GM12878 (cell line): ENCODE measurements around the gene OR2W3. TPM values are rescaled to one million over a fixed set of nuclear protein-coding genes. Genes with fewer than 3 reads are reported as not detected.

Source experiments
- ATAC-seq: fragments of 200-7000 bp; cut with Tn5 transposase; 3 replicates; pipeline ENCODE4 v1.9.1; 2020; ENCODE audit warnings: mild to moderate bottlenecking, moderate library complexity
- BruUV-seq: library from RNA; stranded (reverse); fragments of 400-500 nt; replicated peaks from 2 replicates; lab custom pipeline; 2021; lab: Mats Ljungman, UMichigan
- CTCF ChIA-PET: fragments of 300-600 bp; sonication (Branson Sonifier 250); formaldehyde crosslinking; extraction: SDS; loops from one replicate; lab custom pipeline; 2021; ENCODE audit warnings: inconsistent platforms; lab: Yijun Ruan, JAX
- POLR2A ChIA-PET: fragments of 350-600 bp; formaldehyde crosslinking; extraction: SDS; loops from one replicate; lab custom pipeline; 2021; ENCODE audit warnings: inconsistent platforms; lab: Charles Lee
- RAD21 ChIA-PET: fragments of 300-600 bp; sonication (Branson Sonifier 250); formaldehyde crosslinking; loops from one replicate; lab custom pipeline; 2023; ENCODE audit warnings: antibody characterized with exemption; ENCODE audit not compliant: unreplicated experiment; lab: Charles Lee
- SMC1A ChIA-PET: fragments of 300-600 bp; sonication (Branson Sonifier 250); formaldehyde crosslinking; loops from one replicate; lab custom pipeline; 2023; ENCODE audit not compliant: unreplicated experiment, uncharacterized antibody; lab: Charles Lee
- DNase-seq: peaks from one replicate; pipeline ENCODE4 v3.0.0-alpha.2; 2011; ENCODE audit warnings: low read depth, low spot score
- FAIRE-seq: peaks from 3 replicates; lab custom pipeline; 2011; peaks lifted over from hg19 to GRCh38; lab: Jason Lieb, UNC
- H2AFZ ChIP-seq: 2 replicates; pipeline ENCODE4 v1.6.0; 2011; ENCODE audit warnings: low read depth, low read length, control low read depth; ENCODE audit not compliant: control insufficient read depth
- H3K27ac ChIP-seq: 2 replicates; pipeline ENCODE4 v1.5.1; 2011; ENCODE audit warnings: control low read depth; ENCODE audit not compliant: control insufficient read depth, insufficient read depth
- H3K27me3 ChIP-seq, 2 experiments: replicated peaks in 1 of 2; 2 replicates each; pipeline versions ENCODE4 v1.6.0 to v1.6.1; 2011; ENCODE audit warnings: low read length in 1 of 2; ENCODE audit not compliant: control insufficient read depth in 2 of 2, insufficient read depth in 2 of 2
- H3K36me3 ChIP-seq, 2 experiments: 2 replicates each; pipeline ENCODE4 v1.5.1; 2011; ENCODE audit warnings: low read length in 1 of 2; ENCODE audit not compliant: control insufficient read depth in 2 of 2, insufficient read depth in 2 of 2
- H3K4me1 ChIP-seq: 2 replicates; pipeline ENCODE4 v1.6.1; 2011; ENCODE audit warnings: mild to moderate bottlenecking, low read length, moderate library complexity, mixed read lengths; ENCODE audit not compliant: control insufficient read depth, insufficient read depth
- H3K4me2 ChIP-seq: 2 replicates; pipeline ENCODE4 v1.6.0; 2011; ENCODE audit warnings: control low read depth; ENCODE audit not compliant: control insufficient read depth, insufficient read depth
- H3K4me3 ChIP-seq: fragments of 200-600 bp; sonication (generic); 2 replicates; pipeline ENCODE4 v1.5.1; 2016
- H3K79me2 ChIP-seq: 2 replicates; pipeline ENCODE4 v1.6.0; 2011; ENCODE audit warnings: low read length; ENCODE audit not compliant: control insufficient read depth, insufficient read depth
- H3K9ac ChIP-seq: 2 replicates; pipeline ENCODE4 v1.8.0; 2011; ENCODE audit warnings: low read length, control low read depth, mixed read lengths; ENCODE audit not compliant: control insufficient read depth, insufficient read depth
- H3K9me3 ChIP-seq: replicated peaks from 3 replicates; pipeline ENCODE4 v1.5.1; 2011; ENCODE audit warnings: mild to moderate bottlenecking, low read length; ENCODE audit not compliant: control insufficient read depth, insufficient read depth
- H4K20me1 ChIP-seq: 2 replicates; pipeline ENCODE4 v1.6.0; 2011; ENCODE audit not compliant: control insufficient read depth, insufficient read depth
- E2F4 ChIP-seq: IDR thresholded peaks from 2 replicates; pipeline ENCODE4 v1.6.1; 2012; ENCODE audit warnings: low read depth, low read length, improper control_type of control experiment
- IKZF2 ChIP-seq, 2 experiments: fragments of 450-650 bp; IDR thresholded peaks; 2 replicates each; pipeline ENCODE4 v1.6.1; 2017; ENCODE audit warnings: mild to moderate bottlenecking in 2 of 2, moderate library complexity in 2 of 2
- KLF5 ChIP-seq: fragments of 450-650 bp; IDR thresholded peaks from 2 replicates; pipeline ENCODE4 v1.6.1; 2014; ENCODE audit warnings: mild to moderate bottlenecking; ENCODE audit not compliant: partially characterized antibody
- POLR2AphosphoS5 ChIP-seq: IDR thresholded peaks from 2 replicates; pipeline ENCODE4 v1.6.1; 2011; ENCODE audit warnings: mild to moderate bottlenecking, low read length, inconsistent platforms
- SP1 ChIP-seq: IDR thresholded peaks from one replicate; pipeline ENCODE4 v1.6.1; 2011; ENCODE audit warnings: low read depth, low read length
- USF2 ChIP-seq: IDR thresholded peaks from 2 replicates; pipeline ENCODE4 v1.6.1; 2011; ENCODE audit warnings: low read depth, low read length, improper control_type of control experiment, borderline replicate concordance
- ZNF217 ChIP-seq: fragments of 450-650 bp; IDR thresholded peaks from 2 replicates; pipeline ENCODE4 v1.6.1; 2017; ENCODE audit warnings: antibody characterized with exemption, mild to moderate bottlenecking
- ZNF384 ChIP-seq: IDR thresholded peaks from 2 replicates; pipeline ENCODE4 v1.6.1; 2012; ENCODE audit warnings: low read depth, mild to moderate bottlenecking, low read length, improper control_type of control experiment, borderline replicate concordance
- ZNF622 ChIP-seq: fragments of 450-650 bp; IDR thresholded peaks from 2 replicates; pipeline ENCODE4 v1.6.1; 2017; ENCODE audit warnings: mild to moderate bottlenecking, inconsistent platforms
- WGBS: methylation state at CpG from one replicate; pipeline ENCODE4 v1.1.6; 2016; ENCODE audit warnings: low lambda C conversion rate; ENCODE audit not compliant: insufficient replicate concordance, insufficient coverage; ENCODE audit errors: missing lambda C conversion rate; 5-methylcytosine and 5-hydroxymethylcytosine counted together
- in situ Hi-C: fragments of 300-500 bp; cut with MboI; formaldehyde crosslinking; loops from 9 replicates; pipeline ENCODE4 v1.14.3; 2018; ENCODE audit warnings: mixed read lengths
- intact Hi-C: fragments of 100-400 bp; cut with micrococcal nuclease; formaldehyde crosslinking; loops from one replicate; pipeline ENCODE4 v1.14.2; 2022; ENCODE audit not compliant: unreplicated experiment
- polyA plus RNA-seq, 11 experiments: library from polyadenylated mRNA; depleted of rRNA in 4 of 11; unstranded in 6 of 11; stranded (reverse) in 5 of 11; fragments of >200 nt; fragmentation: Nextera tagmentation in 4 of 11; fragmentation: Illumina TruSeq in 1 of 11; extraction: Ambion mirVana in 4 of 11; extraction: Trizol in 1 of 11; gene quantifications; 1 replicate in 1 of 11; 2 replicates in 10 of 11; pipeline versions ENCODE4 v1.2.1 to v1.2.3, GENCODE V29; 2011 to 2016; ENCODE audit warnings: inconsistent platforms in 2 of 11, missing spikeins in 2 of 11, low read depth in 1 of 11
- total RNA-seq, 4 experiments: library from RNA; depleted of rRNA in 3 of 4; stranded (reverse); fragments of >200 nt in 3 of 4; fragmentation: Illumina TruSeq in 1 of 4; extraction: Trizol in 1 of 4; gene quantifications; 2 replicates each; pipeline versions ENCODE4 v1.2.1 to v1.2.3, GENCODE V29; 2013 to 2021

OR2W3 gene
- total and polyA plus RNA-seq, 10 of the 15 experiments (the other 5 are each of a cell fraction or from before 2014, with no cell fraction given): not detected

- TF ChIP-seq USF2 (no peak), ZNF217 (no peak), KLF5 (no peak), ZNF622 (no peak)
These were observed 589 bp downstream of the OR2W3 start (continued) for GRCh38 chr1:247895976-247896375.

- H3K36me3 ChIP-seq: no peaks in the 10 kb centered on the region
- intact Hi-C loops: no loop called here
- no peak overlapping the region for H3K9ac ChIP-seq
- 21% methylated on average over 5 of the region's 6 CpGs for WGBS
- RAD21 ChIA-PET: no interaction called here
- H3K27ac ChIP-seq: no peak overlapping the region
- FAIRE-seq: no peak
- in situ Hi-C loops: no loop called here
- no peaks in the 10 kb centered on the region for H3K79me2 ChIP-seq
- TF ChIP-seq POLR2AphosphoS5 (no peak), E2F4 (no peak), SP1 (no peak), ZNF384 (no peak), IKZF2 (IDR thresholded peaks at IDR 0.05) (no peak)
- H3K4me1 ChIP-seq: no peaks in the 10 kb centered on the region
- CTCF ChIA-PET: no interaction called here
- H4K20me1 ChIP-seq: no peaks in the 10 kb centered on the region
- DNase-seq: no peak
- POLR2A ChIA-PET: no interaction called here
- no peaks in the 10 kb centered on the region for H3K27me3 ChIP-seq
- no TSS peak for BruUV-seq
- H3K4me3 ChIP-seq: no peak overlapping the region
- no peak overlapping the region for H3K4me2 ChIP-seq
- no peak overlapping the region for H2AFZ ChIP-seq
- no peak for ATAC-seq
- no peaks in the 10 kb centered on the region for H3K9me3 ChIP-seq
- SMC1A ChIA-PET: no interaction called here
These were observed 8.7 kb downstream of the OR2W3 start for GRCh38 chr1:247904122-247904521.
